ENCODE data around the gene MBD3L2.
A peak's percentile ranks its signal among the peaks of the same experiment; 100 is the strongest.
"Not testable (repeated sequence)": the region's sequence is repeated elsewhere in the genome, so short reads cannot be mapped to it uniquely, and the experiment has no call there.

MBD3L2 gene

DNA sequence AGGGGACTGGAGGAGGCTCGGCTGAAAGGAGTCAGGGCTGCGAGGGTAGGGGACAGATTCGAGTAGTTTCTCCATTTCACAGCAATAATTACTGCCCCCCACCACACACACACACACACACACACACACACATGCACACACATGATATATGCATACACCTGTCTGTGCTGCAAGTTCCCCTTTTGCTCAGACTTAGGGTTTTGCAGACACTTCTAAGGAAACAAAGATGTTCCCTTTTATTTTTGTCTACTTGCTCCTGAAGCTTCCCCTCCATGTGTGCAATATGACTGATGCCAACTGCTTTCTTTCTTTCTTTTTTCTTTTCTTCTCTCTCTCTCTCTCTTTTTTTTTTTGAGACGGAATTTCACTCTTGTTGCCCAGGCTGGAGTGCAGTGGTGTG lies 41.3 kb upstream of the MBD3L2 start:
- Histone ChIP-seq H3K36me3 (replicated peaks) (no peaks in the 10 kb centered on the region), H3K27me3 (replicated peaks) (no peaks in the 10 kb centered on the region), H3K4me3 (ENCODE audit: low read depth, low read length) (no peak overlapping the region), H3K27ac (no peak overlapping the region)
- in situ Hi-C loops (cut with HindIII; ENCODE audit: low pct_ligation_motif_present, low sequenced_read_pairs), result no loop called here
- TF ChIP-seq, protein P1, sequence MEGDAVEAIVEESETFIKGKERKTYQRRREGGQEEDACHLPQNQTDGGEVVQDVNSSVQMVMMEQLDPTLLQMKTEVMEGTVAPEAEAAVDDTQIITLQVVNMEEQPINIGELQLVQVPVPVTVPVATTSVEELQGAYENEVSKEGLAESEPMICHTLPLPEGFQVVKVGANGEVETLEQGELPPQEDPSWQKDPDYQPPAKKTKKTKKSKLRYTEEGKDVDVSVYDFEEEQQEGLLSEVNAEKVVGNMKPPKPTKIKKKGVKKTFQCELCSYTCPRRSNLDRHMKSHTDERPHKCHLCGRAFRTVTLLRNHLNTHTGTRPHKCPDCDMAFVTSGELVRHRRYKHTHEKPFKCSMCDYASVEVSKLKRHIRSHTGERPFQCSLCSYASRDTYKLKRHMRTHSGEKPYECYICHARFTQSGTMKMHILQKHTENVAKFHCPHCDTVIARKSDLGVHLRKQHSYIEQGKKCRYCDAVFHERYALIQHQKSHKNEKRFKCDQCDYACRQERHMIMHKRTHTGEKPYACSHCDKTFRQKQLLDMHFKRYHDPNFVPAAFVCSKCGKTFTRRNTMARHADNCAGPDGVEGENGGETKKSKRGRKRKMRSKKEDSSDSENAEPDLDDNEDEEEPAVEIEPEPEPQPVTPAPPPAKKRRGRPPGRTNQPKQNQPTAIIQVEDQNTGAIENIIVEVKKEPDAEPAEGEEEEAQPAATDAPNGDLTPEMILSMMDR (IDR thresholded peaks at IDR 0.05; ENCODE audit: low read depth, low read length, missing control alignments), result no peak
- no peak for DNase-seq

DNA sequence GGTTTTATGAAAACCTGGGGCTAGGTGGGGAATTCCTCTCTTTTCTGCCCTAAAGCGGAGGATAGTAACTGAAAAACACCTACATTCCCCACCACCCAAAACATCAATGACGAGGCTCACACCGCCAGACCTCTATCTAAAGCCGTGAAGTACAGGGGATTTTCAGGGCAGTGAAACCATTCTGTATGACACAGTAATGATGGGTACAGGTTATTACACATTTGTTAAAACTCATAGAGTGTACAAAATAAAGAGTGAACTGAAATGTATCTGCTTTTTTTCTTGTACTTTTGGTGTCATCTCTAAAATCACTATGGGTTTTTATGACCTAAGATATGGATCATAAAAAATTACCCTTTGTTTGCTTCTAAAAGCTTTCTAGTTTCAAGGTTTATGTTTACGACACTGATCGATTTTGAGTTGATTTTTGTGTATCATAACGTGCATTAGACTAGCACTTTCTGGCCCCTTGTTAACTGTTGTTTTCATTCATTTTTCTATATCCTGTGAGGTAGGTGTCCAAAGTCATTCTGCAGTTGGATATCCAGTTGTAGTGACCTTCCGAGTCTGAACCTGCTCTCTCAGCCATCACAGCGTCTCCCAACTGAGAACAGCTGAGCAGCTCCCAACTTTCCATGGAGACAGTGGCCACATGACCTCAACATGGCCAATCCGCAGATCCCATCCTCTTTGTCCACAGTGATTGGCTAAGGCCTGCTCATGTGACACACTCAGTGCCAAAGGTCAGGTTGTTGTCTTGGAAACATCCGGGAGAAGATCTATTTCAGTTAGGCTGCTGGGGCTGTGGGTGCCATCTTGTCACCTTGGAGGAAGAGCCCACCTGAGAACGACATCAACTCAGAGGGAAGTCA lies 38.2 kb upstream of the MBD3L2 start:
- H3K27me3 ChIP-seq (replicated peaks), result no peaks in the 10 kb centered on the region
- no peak for DNase-seq
- TF ChIP-seq, protein P1 (IDR thresholded peaks at IDR 0.05; ENCODE audit: low read depth, low read length, missing control alignments), result no peak
- H3K36me3 ChIP-seq (replicated peaks), result no peaks in the 10 kb centered on the region
- no peak overlapping the region for H3K4me3 ChIP-seq (ENCODE audit: low read depth, low read length)
- H3K27ac ChIP-seq, result no peak overlapping the region
- in situ Hi-C loops (cut with HindIII; ENCODE audit: low pct_ligation_motif_present, low sequenced_read_pairs), result no loop called here

DNA sequence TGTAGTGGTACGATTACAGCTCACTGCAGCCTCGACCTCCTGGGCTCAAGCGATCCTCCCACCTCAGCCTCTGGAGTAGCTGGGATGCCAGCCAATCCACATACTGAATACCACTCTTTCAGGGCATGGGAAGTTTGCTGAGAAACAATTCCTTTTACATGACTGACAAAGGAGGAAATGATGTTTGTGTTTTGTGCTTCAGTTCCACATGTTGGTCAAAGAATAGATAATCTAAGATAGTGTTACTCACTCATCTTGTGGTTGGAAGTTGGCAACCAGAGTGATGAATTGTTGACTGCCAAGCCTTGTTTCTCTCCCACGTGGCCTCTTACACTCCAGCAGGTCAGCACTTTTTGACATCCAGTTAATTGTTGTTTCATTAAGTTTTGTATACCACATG lies 35.4 kb upstream of the MBD3L2 start:
- Histone ChIP-seq H3K36me3 (replicated peaks) (no peaks in the 10 kb centered on the region), H3K4me3 (ENCODE audit: low read depth, low read length) (no peak overlapping the region), H3K27me3 (replicated peaks) (no peaks in the 10 kb centered on the region), H3K27ac (no peak overlapping the region)
- in situ Hi-C loops (cut with HindIII; ENCODE audit: low pct_ligation_motif_present, low sequenced_read_pairs), result no loop called here
- TF ChIP-seq, protein P1 (IDR thresholded peaks at IDR 0.05; ENCODE audit: low read depth, low read length, missing control alignments), result no peak
- DNase-seq, result peak; percentile 13

DNA sequence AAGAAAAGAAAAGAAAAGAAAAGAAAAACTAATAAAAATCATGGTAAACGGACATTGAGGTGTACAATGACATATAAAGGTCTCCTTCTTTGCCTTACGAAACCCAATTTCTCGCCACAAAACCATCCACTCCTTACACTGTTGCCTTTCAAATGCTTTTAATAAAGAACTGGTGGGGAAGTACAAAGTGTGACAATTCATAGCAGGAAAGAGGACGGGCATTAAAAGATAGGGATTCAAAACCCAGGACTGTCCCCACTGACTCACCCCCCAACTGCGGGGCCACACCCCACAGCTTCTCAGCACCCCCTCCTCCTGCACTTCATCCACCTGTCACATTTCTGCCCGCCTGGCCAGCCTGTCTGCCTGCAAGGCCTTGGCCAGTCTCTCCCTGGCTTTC lies 30.3 kb upstream of the MBD3L2 start:
- H3K27ac ChIP-seq, result no peak overlapping the region
- H3K36me3 ChIP-seq (replicated peaks), result no peaks in the 10 kb centered on the region
- TF ChIP-seq, protein P1 (IDR thresholded peaks at IDR 0.05; ENCODE audit: low read depth, low read length, missing control alignments), result no peak
- no peak for DNase-seq
- H3K27me3 ChIP-seq (replicated peaks), result no peaks in the 10 kb centered on the region
- in situ Hi-C loops (cut with HindIII; ENCODE audit: low pct_ligation_motif_present, low sequenced_read_pairs), result no loop called here
- no peak overlapping the region for H3K4me3 ChIP-seq (ENCODE audit: low read depth, low read length)

DNA sequence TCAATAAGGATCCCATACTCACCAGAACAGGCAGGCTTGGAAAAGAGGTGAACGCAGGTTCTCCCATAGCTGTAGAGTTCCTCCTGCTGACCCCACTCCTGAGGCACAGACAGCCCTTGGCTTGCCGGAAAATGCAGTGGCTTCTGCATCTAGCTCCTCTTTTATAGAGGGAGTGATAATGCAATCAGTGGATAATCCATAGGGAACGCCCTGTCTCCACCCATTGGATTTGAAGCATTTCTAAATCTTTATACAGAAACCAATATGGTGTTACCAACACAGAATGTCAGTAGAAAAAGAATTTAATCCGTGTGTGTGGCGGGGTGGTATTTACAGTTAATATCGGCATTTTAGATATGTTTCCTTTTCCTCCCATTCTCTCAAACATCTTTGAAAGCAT lies 27.8 kb upstream of the MBD3L2 start, which contains the start of gene MBD3L2B:
TSS of gene MBD3L2B (minus strand) at position 101 of the 400 bp plus-strand sequence. CDS start at position 67, 34 bp downstream.
- H3K27ac ChIP-seq; in situ Hi-C loops (cut with HindIII; ENCODE audit: low pct_ligation_motif_present, low sequenced_read_pairs); H3K4me3 ChIP-seq (ENCODE audit: low read depth, low read length); DNase-seq; H3K27me3 ChIP-seq (replicated peaks); H3K36me3 ChIP-seq (replicated peaks): not testable (repeated sequence)

DNA sequence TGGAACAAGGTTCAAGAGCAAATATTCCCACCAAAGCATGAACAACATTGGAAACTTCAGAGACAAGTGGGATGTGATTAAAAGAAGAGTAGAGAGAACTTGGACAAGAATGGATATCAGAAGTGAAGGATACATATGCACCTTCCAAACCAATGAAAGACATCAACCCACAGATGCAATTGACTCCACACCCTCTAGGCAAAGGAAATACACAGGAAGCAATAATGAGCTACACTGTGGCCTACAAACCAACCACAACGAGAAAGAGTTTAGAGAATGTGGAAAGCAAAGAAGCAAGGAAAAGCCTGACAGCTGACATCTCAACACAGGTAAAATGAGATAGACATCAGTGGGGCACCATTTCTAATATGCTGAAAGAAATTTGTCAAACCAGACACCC lies 20.3 kb upstream of the MBD3L2 start:
- H3K4me3 ChIP-seq (ENCODE audit: low read depth, low read length); in situ Hi-C loops (cut with HindIII; ENCODE audit: low pct_ligation_motif_present, low sequenced_read_pairs); H3K27me3 ChIP-seq (replicated peaks); H3K36me3 ChIP-seq (replicated peaks); H3K27ac ChIP-seq; DNase-seq: not testable (repeated sequence)

DNA sequence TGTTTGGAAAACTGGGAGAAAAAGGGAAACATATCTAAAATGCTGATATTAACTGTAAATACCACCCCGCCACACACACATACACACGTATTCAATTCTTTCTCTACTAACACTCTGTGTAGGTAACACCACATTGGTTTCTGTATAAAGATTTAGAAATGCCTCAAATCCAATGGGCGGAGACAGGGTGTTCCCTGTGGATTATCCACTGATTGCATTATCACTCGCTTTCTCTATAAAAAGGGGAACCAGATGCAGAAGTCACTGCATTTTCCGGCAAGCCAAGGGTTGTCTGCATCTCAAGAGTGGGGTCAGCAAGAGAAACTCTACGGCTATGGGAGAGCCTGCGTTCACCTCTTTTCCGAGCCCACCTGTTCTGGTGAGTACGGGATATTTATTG lies 18.8 kb upstream of the MBD3L2 start, which contains the start of gene MBD3L5:
TSS of gene MBD3L5 (plus strand) at position 301 of the 400 bp plus-strand sequence. CDS start at position 335, 34 bp downstream.
- H3K4me3 ChIP-seq (ENCODE audit: low read depth, low read length); in situ Hi-C loops (cut with HindIII; ENCODE audit: low pct_ligation_motif_present, low sequenced_read_pairs); H3K36me3 ChIP-seq (replicated peaks); H3K27ac ChIP-seq; H3K27me3 ChIP-seq (replicated peaks); DNase-seq: not testable (repeated sequence)

DNA sequence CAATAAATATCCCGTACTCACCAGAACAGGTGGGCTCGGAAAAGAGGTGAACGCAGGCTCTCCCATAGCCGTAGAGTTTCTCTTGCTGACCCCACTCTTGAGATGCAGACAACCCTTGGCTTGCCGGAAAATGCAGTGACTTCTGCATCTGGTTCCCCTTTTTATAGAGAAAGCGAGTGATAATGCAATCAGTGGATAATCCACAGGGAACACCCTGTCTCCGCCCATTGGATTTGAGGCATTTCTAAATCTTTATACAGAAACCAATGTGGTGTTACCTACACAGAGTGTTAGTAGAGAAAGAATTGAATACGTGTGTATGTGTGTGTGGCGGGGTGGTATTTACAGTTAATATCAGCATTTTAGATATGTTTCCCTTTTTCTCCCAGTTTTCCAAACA lies 9.0 kb upstream of the MBD3L2 start, which contains the start of gene MBD3L4:
TSS of gene MBD3L4 (minus strand) at position 101 of the 400 bp plus-strand sequence. CDS start at position 66, 35 bp downstream.
- DNase-seq; H3K27ac ChIP-seq; in situ Hi-C loops (cut with HindIII; ENCODE audit: low pct_ligation_motif_present, low sequenced_read_pairs); H3K4me3 ChIP-seq (ENCODE audit: low read depth, low read length); H3K36me3 ChIP-seq (replicated peaks); H3K27me3 ChIP-seq (replicated peaks): not testable (repeated sequence)

DNA sequence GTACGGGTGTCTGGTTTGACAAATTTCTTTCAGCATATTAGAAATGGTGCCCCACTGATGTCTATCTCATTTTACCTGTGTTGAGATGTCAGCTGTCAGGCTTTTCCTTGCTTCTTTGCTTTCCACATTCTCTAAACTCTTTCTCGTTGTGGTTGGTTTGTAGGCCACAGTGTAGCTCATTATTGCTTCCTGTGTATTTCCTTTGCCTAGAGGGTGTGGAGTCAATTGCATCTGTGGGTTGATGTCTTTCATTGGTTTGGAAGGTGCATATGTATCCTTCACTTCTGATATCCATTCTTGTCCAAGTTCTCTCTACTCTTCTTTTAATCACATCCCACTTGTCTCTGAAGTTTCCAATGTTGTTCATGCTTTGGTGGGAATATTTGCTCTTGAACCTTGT lies 7.6 kb upstream of the MBD3L2 start:
- H3K27ac ChIP-seq; H3K36me3 ChIP-seq (replicated peaks); DNase-seq; in situ Hi-C loops (cut with HindIII; ENCODE audit: low pct_ligation_motif_present, low sequenced_read_pairs); H3K4me3 ChIP-seq (ENCODE audit: low read depth, low read length); H3K27me3 ChIP-seq (replicated peaks): not testable (repeated sequence)

DNA sequence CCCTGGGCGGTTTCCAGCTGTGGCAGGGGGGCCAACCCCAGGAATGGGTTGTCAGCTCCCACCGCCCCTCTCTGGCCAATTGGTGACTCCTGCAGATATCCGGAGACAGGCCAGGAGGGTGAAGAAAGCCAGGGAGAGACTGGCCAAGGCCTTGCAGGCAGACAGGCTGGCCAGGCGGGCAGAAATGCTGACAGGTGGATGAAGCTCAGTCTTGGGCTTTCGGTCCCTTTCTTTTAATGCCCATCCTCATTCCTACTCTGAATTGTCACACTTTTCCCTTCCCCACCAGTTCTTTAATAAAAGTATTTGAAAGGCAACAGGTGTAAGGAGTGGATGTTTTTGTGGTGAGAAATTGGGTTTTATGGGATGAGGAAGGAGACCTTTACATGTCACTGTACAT lies 2.3 kb downstream of the MBD3L2 start:
- in situ Hi-C loops (cut with HindIII; ENCODE audit: low pct_ligation_motif_present, low sequenced_read_pairs); H3K4me3 ChIP-seq (ENCODE audit: low read depth, low read length); H3K27ac ChIP-seq; H3K27me3 ChIP-seq (replicated peaks); DNase-seq; H3K36me3 ChIP-seq (replicated peaks): not testable (repeated sequence)

All from brain microvascular endothelial cell (primary cell).